Measurements from ENCODE around the gene MRE11.

Gene MRE11

DNA sequence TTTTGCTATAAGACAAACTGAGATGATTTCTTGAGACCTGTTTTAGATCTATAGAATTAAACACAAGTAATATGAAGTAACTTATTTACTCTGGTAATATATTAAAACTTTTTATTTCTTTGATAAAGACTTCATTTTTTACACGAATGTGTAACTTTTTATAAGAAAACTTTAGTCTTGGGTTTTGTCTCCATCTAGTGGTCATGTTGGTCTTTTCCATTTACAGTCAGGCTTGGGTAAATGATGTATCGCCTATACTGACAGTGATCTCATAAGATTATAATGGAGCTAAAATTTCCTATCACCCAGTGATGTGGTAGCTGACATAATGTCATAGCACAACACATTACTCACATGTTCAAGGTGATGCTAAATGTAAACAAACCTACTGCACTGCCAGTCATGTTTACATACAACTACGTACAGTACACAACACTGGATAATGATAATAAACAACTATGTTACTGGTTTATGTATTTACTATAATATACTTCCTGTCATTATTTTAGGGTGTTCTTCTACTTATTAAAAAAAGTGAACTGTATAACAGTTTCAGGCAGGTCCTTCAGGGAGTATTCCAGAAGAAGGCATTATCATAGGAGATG lies 11.1 kb upstream of the MRE11 start:
- DNase-seq: no peak

DNA sequence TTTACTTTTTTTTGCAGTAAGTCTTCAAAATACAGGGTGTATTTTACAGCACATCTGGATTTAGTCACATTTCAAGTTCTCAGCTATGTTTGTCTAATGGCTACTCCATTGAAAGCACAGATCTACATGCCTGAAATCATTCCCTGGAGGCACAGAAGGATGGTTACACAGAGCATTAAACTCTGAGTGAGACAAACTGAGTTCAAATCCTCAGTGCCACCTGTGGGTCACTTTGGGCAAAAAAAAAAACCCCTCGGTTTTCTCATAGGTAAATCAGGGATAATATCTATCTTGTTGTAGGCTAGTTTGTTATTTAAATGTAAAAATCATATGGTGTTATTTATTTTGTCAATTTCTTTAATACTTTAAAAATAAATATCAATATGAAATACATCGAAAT lies 7.9 kb upstream of the MRE11 start:
- no peak for DNase-seq

DNA sequence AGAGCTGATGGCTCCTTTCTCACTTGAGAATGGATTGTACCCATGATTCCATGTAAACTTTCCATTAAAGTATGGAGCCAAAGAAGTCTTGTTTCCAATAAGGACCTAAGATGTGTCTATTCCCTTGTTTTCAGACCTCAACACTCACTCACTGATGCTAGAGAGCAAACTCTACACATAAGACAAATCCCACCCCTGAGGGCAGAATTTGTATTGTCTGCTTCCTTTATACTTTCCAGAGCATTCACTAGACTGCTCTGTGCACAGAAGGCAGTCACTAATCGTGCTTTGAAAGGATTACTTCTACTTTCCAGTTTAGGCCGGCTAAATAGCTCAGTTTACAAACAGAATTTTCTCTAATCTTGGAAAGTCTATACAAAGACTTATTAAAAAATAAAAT lies 6.5 kb upstream of the MRE11 start:
- no peak for DNase-seq

DNA sequence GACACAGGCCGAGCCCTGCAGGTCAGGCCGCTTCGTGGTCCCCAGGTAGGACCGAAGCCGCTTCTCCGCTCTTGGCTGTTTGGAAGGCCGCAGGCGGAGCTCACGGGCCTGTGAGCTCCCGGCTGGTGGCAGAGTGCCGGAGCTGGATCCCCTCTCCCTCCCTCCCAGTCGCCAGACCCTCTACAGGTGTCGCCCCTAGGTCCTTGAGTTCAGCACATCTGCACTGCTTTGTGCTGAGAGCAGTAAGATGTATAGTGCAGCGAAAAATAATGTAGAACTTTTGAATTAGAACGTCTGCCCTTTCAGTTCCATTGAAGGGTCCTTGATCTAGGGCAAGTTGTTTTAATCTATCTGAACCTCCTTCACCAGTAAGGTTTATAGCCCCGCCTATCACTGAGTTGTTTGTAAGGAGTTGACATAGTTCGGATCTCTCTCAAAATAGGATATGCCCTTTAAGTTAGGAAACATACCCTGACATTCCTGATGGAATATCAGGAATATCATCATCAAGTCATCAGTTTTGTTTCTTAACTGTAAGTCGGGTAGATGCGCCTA lies 559 bp upstream of the MRE11 start:
- DNase-seq: no peak

DNA sequence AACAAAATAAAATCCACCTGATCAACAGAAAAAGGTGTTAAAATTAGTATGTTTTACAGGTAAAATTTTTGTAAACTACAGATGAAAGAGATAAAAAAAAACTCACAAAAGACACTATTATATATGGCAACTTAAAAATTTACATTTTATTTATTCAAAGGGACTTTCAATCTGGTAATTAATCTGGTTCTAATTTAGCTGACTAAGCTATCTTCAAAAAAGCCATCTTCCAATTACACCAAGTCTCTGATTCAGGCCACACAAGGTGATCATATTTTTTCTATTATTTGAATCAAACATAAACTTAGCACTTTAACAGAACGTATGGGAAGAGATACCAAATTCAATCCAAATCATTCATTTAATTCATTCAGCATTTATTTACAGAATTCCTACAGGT lies 7.6 kb downstream of the MRE11 start:
- no peak for DNase-seq

DNA sequence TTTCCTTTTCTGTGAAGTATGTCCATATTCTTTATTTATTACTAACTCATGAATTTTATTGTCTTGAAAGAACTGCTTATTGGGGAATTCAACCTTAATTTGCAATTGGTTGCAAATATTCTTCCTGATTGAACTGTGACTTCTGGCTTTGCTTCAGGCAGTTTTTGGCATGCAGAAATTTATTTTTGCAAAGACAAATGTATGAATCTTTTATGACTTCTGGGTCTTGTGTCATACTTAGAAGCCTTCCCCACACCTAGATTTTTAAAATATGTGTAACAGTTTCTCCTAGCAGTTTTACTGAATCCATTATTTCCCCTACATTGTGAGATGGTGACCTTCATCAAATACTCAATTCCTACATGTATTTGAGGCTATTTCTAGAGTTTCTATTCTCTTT lies 12.3 kb downstream of the MRE11 start:
- DNase-seq: no peak

DNA sequence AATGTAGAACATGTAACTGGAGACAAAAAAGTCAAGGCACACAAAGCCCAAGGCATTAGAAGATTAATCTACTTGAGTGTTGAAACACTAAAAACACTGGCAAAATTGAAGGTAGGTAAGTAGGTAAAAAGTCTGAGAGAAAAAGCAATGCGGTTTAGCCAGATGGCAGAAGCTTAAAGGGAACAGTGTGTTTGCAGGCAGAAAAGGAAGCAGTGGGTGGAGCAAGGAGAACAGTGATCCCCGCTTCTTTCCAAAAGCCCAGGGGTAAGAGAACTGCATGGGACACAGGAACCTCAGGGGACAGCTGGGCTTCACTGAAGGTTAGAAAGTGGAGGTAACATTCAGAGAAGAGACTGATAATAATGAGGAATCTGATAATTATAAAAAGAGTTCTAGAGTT lies 16.0 kb downstream of the MRE11 start:
- DNase-seq: no peak

DNA sequence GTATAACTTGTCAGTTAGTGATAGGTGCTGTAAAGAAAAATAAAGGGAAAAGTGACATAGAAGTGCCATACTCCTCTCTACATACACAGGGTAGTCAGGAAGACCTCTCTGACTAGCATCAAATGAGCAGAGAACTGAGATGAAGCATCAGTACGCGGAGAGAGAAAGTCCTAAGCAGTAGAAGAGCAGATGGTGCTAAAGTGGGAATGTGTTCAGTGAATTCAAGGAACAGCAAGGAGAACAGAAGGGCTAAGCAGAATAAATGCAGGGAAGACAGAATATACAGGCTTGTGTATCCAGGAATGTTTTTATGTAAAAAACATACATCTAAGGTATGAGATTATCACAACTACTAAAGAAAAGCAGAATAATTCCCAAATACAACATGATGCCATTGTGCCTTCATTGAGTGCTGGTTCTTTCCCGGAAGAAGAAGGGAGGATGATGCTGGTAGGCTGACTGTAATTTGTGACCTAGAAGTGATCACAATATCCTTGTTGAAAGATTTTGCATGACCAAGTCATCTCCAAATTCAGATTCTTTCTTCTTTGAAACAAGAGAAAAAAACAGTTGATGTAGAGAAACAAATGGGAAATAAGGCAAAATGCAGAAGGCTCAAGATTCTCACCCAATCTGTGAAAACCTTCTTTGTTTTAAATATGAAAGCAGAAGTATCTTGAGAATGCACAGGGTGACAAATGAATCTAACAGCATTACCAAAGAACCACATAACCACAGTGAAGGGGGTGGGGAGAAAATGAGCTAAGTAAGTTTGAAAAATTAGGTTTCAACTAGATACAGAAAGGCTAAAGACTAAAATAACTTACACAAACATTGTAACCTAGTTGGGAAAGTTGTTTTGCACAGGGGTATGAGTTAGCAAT lies 20.5 kb downstream of the MRE11 start:
- DNase-seq: no peak

DNA sequence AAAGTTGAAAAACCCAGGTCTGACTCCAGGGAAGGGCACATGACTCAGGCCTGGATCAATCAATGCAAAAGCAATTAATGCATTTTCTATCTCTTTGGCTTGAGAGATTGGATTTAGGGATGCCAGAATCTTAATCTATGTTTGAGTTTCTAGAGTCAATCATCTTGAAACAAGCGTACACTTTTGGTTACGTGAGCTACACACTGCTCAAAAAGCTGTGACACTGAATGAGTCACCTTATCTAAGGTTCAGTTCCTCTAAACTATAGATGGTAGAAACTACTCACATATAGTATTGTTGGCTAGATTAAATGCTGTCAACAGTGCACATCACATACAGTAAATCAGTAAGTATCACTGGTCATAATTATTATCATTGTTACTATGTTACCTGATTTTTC lies 24.2 kb downstream of the MRE11 start:
- no peak for DNase-seq

DNA sequence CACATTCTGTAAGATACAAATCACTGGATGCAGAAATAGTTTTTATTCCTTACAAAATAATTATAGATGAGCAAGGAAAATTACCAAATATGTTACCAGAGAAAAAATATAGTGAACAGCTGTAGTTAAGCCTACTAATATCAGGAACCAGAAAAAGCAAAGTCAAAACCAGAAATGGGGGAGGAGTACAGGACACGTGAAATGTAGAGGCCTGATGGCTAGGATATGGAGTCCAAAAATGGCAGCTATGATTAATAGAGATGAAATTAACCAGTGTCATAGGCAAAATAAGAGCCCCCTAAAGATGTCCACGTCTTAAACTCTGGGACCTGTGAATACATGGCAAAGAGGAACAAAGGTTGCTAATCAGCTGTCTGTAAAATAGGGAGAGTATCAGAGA lies 34.1 kb downstream of the MRE11 start:
- no peak for DNase-seq

DNA sequence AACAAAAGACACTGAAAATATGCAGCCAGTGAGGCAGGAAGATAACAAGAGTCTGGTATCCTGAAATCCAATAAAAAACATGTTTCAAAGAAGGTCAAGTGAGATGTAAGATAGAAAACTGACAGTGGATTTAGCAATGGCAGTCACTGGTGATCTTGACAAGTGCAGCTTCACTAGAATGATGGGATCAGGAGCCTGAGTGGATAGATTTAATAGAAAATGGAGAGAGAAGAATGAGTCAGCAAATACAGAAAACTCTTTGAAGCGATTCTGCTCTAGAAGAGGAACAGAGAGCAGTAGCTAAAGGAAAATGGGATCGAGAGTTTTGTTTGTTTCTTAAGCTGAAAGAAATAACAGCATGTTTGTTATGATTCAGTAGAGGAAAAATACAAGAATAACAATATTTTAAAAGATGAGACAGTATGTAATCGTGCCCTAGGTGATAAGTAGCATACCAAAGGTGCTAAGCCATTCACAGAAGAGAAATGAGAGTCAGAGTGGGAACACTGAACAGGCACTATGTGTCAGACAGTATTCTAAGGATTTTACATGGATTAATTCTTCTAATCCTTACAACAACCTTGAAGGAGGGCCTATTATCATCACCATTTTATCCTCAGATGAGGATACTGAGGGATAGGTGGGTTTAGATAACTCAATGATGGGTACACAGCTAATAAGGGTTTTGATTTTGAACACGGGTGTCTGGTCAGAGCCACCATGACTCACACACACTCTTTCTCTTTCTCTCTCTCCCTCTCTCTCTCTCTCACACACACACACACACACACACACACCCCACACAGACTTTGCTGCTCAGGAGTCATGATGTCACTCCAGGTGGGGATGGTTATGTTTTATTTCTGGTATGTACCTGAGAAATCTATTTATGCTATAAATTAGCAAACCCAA lies 36.3 kb downstream of the MRE11 start:
- DNase-seq: no peak

DNA sequence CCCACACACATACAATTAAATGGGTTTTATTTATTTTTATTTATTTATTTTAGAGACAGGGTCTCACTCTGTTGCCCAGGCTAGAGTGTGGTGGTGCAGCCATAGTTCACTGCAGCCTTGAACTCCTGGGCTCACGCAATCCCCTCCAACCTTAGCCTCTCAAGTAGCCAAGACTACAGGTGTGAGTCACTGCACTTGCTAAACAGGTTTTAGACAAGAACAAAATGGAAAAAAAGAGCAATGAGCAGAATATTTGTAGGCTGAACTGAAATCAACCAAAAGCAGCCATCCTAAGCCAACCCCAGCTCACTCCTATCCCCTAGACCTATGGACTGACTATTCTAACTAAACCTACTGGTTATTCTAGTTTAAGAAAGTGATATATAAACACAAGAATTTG lies 37.8 kb downstream of the MRE11 start:
- no peak for DNase-seq

DNA sequence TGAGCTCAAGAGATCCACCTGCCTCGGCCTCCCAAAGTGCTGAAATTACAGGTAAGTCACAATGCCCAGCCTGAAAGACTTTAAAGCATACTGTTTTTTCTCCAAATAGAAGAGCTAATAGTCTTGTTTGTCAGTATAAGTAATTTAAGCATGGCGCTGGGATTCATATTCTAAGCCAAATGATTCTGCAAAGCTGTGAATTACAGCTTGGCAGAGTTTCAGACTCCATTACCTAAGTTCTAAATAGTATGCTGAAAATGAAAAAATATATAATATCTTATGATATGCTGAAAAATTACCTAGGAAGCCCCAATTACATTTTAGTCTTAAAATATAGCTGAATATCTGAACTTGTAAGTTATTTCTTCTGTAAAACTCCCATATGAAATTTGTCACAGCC lies 39.3 kb downstream of the MRE11 start:
- no peak for DNase-seq

DNA sequence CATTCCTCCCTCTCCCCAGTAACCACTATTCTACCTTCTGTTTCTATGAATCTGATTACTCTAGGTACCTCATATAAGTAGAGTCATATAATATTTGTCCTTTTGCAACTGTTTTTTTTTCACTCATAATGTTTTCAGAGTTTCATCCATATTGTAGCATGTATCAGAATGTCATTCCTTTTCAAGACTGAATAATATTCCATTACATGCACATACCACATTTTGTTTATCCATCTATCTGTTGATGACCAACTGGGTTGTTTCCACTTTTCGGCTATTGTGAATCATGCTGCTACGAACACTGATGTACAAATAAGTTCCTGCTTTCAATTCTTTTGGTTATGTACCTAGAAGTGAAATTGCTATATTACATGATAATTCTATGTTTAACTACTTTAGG lies 40.7 kb downstream of the MRE11 start:
- no peak for DNase-seq

DNA sequence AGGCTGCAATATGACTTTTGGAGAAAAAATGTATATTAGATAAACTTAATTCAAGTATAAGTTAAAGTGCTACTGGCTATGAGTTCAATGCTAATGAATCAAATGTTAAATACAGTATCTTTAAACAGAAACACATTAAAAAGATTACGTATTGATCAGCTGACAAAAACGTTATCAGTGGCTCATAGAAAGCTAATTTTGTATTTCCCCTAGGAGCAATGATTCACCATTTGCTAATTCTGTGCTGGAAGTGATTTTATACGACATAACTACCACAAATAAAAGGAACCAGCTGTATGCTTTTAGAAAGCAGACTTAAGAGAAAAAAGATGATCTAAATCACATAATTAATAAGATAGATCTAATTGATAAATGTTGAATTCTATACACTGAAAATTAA lies 43.6 kb downstream of the MRE11 start:
- no peak for DNase-seq

DNA sequence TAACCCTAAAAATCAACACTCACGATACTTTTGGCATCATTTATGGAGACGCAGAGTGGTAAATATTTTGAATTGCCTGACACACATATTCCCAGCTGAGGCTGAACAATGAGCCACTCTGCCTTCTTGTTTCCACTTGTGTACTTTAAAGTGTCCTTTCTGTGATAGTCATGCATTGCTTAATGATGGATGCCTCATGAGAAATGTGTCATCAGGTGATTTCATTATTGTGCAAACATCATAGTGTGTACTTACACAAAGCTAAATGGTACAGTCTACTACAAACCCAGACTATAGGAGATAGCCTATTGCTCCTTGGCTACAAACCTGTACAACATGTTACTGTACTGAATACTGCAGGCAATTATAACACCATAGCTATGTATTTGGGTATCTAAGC lies 44.2 kb downstream of the MRE11 start:
- DNase-seq: no peak

DNA sequence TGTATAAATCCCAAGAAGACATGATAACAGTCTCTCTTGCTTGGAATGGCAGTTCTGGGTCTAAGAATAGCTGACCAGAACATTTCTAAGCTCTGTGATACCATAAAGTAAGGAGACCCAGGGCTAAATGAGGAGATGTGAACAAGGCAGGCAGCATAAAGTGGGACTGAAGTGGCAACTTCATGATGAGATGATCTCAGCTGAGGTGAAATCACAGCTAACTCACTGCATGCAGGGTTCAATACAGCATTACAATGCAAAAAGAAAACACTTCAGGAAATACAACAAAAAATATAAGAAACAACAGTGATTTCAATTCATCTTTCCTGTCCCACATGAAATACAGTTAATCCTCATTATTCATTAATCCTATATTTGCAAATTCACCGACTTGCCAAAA lies 44.6 kb downstream of the MRE11 start:
- no peak for DNase-seq

DNA sequence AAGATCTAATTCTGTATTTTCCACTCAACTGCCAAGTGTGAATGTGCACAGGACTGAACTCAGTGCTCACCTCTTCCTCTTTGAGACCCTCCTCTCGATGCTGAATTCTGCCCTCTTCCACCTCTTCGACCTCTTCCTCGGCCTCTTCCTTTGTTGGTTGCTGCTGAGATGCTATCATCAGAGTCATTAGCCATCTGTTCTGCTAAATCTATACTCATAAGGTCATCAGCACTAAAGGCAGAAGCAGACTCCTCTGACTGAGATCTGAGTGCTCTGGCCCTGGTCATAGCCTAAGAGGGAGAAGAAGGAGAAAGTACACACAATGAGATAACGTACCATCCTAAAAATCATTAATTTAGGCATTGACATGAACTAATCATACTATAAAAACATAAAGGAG lies 46.5 kb downstream of the MRE11 start:
- DNase-seq: no peak

DNA sequence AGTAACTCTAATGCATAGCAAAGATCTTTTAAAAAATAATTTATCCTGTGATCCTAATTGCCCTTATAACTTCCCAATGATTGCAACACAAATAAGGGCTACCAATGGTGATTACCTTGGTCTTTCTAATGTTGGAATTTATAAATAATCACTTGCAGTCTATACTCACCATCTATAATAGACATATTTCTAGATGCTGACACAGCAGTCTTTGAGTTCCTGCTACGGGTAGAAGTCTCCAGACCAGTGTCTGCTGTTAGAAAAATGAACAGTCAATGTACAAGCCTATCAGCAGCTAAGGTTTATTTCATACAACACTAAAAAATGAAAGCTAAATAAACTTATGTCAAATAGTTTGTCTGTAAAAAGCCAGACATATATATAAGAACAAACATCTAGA lies 48.0 kb downstream of the MRE11 start:
- no peak for DNase-seq

DNA sequence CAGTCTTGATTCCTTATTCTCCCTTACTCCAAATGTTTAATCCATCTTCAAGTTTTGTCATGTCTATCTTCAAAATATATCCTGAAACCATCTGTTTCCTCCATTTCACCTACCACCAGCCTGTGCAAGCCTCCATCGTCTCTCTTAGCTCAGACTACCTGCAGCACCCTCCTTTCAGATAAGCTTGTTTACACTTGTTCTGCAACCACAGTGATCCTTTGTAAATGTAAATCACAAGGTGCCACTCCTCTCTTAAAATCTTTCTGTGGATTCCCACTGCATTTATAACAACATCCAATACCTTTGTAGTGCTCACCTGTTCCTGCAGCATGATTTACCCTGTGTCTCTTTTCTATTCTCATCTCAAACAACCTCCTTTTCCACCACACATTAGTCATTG lies 60.6 kb downstream of the MRE11 start:
- DNase-seq: no peak

DNA sequence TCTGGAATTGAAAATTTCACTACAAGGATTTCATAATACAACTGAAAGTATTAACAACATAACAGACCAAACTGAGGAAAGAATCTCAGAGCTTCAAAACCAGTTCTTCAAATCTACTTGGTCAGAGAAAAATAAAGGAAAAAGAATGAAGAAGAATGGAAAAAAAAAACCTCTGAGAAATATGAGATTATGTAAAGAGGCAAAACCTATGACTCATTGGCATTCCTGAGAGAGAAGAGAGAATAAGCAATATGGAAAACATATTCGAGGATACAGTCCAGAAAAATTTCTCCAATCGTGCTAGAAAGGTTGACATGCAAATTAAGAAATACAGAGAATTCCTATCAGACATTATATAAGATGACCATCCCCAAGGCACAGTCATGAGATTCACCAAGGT lies 69.0 kb downstream of the MRE11 start:
- no peak for DNase-seq

DNA sequence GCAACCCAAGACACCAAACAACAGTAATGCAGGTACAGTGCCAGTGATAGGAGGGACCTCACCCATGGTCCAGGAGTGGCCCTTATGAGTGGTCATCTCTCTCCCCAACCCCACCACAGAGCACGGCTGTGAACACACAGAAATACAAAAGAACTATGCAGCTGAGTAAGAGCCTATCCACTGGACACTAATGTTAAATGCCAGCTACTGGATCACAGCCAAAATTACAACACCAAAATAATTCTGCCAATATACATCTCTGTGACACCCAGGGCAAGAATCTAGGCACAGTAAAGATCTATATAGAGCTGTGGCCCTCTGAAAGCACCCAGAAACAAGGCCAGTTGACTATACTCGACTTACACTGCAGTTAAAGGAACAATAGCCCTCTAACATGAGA lies 69.6 kb downstream of the MRE11 start:
- DNase-seq: no peak

DNA sequence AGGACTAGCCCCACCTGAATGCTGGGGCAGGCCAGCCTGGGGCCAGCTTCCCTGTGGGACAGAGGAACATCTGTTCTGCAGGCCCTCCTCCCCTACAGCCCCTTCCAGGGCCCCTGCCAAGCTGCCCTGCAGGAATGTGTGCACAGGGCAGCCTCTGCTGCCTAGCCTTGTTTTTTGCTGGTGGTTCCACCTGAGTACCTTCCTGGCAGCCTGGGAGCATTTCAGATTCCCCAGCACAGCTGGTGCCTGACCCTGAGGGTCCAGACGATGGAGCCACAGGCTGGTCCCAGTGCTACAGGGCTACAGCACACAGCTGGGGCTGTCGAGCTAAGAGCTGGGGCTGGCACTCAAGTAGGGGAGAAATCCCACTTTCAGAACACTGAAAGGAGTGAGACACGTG lies 70.1 kb downstream of the MRE11 start:
- DNase-seq: no peak

Measured in CD4-positive, alpha-beta T cell treated with Interleukin-15 for 1 hour (primary cell).